Measurements from ENCODE around the gene PDSS2.
"Not testable (repeated sequence)": the region's sequence is repeated elsewhere in the genome, so short reads cannot be mapped to it uniquely, and the experiment has no call there.

Gene PDSS2

DNA sequence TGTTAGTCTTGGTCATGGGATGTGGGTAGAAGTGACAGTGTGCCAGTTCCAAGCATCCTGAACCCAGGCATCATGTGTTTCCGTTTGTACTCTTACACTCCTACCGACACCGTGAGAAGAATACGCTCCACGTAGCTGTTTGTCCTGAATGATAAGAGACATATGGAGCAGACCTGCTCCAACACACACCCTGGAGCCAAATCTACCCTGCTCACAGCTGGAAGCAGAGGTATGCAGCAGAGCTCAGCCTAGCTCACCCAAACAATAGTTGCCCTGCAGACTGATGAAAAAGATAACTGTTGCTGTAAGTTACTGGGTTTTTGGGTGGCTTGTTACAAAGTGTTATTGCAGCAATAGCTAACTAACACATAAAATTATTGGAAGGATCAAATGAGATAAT, 14.3 kb upstream of the PDSS2 start:
- no peak for DNase-seq

- DNase-seq = no peak
These were observed 11.0 kb upstream of the PDSS2 start for GRCh38 chr6:107470364-107470763.

DNA sequence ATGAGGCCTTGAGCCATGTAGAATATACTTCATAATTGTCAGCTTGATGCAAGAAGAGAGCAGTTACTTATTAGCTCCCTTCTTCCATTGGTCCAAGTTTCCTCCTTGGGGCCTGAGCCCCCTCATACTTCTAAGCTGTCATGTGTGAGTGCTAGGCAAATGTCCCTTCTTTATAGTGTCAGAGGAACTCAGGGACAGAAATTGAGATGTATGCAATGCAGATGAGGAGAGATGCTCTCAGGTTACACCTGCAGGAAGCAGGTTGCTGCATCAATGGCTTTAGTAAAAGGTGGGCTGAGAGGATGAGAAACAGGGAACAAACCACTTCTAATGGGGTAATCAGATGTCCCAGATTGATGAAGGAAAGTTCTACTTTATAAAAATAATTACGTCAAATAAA, 6.7 kb upstream of the PDSS2 start:
- no peak for DNase-seq

GRCh38 chr6:107460083-107460631, 793 bp upstream of the PDSS2 start:
- DNase-seq = no peak

- DNase-seq = peak in 1 of 2 experiments; percentile 17
These were observed 587 bp downstream of the PDSS2 start for GRCh38 chr6:107458672-107459282.

- no peak for DNase-seq
These were observed 10.6 kb downstream of the PDSS2 start for GRCh38 chr6:107448776-107449175.

GRCh38 chr6:107447663-107448216, 11.6 kb downstream of the PDSS2 start:
- no peak for DNase-seq

GRCh38 chr6:107444277-107444676, 15.1 kb downstream of the PDSS2 start:
- DNase-seq = no peak

DNA sequence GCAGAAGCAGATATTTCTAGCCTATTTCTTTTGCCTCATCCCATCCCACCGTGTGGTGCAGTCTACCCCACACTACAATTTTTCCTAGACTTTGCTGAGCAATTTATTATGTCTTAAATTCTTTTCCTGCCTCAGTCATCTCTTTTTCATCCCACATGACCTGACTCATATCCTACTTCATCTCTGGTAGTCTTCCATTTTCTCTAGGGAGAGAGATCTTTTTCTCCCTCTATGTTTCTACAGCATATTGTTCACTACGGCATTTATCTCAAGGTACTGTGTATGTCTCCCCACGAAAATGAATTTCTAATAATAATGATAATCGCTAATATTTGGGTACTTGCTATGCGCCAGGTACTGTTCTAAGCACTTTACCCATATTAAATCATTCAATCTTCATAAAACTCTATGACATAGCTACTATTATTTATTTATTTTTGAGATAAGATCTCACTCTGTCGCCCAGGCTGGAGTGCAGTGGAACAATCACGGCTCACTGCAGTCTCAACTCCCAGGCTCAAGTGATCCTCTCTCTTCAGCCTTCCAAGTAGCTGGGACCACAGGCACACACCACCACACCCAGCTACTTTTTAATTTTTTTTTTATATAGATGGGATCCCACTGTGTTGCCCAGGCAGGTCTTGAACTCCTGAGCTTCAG, 15.6 kb downstream of the PDSS2 start:
- no peak for DNase-seq

GRCh38 chr6:107442938-107443607, 16.3 kb downstream of the PDSS2 start:
- DNase-seq = no peak

DNA sequence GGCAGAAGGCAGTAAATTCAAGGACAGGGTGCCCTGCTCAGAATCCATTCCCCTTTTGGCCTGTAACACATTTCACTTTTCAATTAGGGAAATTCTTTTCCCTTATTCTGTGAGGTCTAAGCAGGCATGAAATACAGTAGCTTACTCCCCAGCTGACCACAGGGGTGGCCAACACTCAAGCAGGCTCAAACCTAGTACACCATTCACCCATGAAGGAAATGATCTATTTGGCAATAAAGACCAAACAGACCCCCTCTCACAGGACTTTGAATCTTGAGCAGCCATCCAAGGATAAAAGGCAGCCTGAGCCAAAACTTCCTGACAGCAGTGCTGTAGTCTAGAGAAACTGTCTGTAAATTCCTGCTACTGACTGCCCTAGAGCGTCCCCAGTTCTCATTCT, 17.7 kb downstream of the PDSS2 start:
- no peak for DNase-seq

DNA sequence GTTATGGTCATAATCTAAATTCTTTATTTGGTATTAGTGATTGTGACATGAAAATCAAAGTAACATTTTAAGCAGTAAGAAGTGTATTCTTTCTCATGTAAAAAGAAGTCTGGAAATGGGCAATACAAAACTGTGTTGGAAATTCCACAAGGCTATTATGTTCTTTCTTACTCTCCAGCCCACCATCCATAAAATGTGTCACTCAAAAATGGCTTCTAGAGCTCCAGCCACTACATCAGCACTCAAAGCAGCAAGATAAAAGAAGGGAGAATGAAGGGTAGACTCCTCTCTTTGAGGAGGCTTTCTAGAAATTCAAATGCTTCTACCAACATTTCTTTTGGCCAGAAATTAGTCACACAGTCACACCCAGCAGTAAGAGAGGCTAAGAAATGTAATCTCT, 18.4 kb downstream of the PDSS2 start:
- DNase-seq = no peak

DNA sequence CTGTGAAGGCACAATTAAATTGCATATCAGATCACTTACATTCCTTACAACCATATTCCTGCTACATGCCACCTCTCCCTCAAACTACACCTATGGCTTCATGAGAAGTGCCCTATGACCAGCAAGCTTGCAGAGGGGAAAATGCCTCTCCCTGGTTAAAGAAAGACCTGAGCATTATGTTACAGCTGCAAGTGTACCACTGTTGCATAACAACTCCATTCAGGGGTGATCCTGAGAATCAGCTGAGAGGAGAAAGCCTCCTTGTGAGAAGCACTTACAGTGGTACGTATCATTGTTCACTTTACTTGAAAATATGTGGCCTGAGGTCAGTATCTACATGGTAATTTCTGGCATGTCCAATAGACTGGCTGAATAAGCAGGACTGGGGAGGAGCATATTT, 20.0 kb downstream of the PDSS2 start:
- no peak for DNase-seq

- no peak for DNase-seq
These were observed 21.7 kb downstream of the PDSS2 start for GRCh38 chr6:107437691-107438090.

- DNase-seq = no peak
These were observed 22.5 kb downstream of the PDSS2 start for GRCh38 chr6:107436881-107437280.

- DNase-seq = no peak
These were observed 23.6 kb downstream of the PDSS2 start for GRCh38 chr6:107435798-107436197.

DNA sequence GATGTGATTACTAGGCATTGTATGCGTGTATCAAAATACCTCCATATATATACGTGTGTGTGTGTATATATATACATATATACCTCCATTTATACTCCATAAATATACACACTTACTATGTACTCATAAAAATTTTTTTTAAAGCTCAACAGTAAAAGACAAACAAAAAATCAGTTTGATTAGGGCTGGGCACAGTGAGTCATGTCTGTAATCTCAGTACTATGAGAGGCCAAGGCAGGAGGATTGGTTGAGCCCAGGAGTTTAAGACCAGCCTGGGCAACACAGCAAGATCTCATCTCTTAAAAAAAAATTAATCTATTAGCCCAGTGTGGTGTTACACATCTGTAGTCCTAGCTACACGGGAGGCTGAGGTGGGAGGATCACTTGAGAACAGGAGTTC, 24.6 kb downstream of the PDSS2 start:
- DNase-seq = no peak

- not testable (repeated sequence) for DNase-seq
These were observed 33.4 kb downstream of the PDSS2 start for GRCh38 chr6:107425951-107426350.

- DNase-seq = no peak
These were observed 35.8 kb downstream of the PDSS2 start for GRCh38 chr6:107423474-107423990.

DNA sequence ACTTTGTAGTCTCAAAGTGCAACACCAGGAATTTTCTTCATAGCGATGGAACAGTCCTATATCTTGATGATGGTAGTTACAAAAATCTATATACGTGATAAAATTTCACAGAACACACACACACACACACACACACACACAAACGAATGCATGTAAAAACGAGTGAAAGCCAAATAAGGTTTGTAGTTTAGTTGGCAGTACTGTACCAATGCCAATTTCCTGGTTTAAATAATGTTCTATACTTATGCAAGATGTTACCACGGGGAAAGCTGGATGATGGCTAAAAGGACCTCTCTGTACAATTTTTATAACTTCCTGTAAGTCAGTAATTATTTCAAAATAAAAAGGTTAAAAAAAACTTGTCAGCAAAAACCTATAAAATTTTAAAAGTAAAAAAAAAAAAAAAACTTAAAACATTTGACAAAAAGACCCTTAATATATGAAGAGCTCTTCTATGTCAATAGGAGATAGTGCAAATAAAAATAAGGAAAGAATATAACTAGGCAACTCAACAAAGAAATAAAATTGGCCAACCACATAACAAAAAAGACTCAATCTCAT, 37.6 kb downstream of the PDSS2 start:
- no peak for DNase-seq

- DNase-seq = no peak
These were observed 39.6 kb downstream of the PDSS2 start for GRCh38 chr6:107419733-107420132.

GRCh38 chr6:107418118-107418517, 41.2 kb downstream of the PDSS2 start:
- DNase-seq = peak in 1 of 2 experiments; percentile 4

- DNase-seq = no peak
These were observed 43.2 kb downstream of the PDSS2 start for GRCh38 chr6:107416145-107416544.

All from SHP77 (cell line).